H9 (cell line): ENCODE measurements around the gene PLXNA1. TPM values are rescaled to one million over a fixed set of nuclear protein-coding genes. Genes with fewer than 3 reads are reported as not detected.

Source experiments
- DNase-seq: peaks from one replicate; pipeline ENCODE4 v3.0.0-alpha.2; 2017
- H2AFZ ChIP-seq: one replicate; pipeline ENCODE4 v1.6.1; 2013; ENCODE audit warnings: mild to moderate bottlenecking, low read length, control low read depth, moderate library complexity
- H2AK5ac ChIP-seq: 2 replicates; pipeline ENCODE4 v1.6.1; 2013; ENCODE audit warnings: low read length, control low read depth, mixed read lengths; ENCODE audit not compliant: insufficient read length
- H2BK120ac ChIP-seq: one replicate; pipeline ENCODE4 v1.6.1; 2013; ENCODE audit warnings: low read depth, mild to moderate bottlenecking, low read length, control low read depth, inconsistent platforms; ENCODE audit not compliant: poor library complexity, severe bottlenecking
- H2BK12ac ChIP-seq: 2 replicates; pipeline ENCODE4 v1.6.1; 2013; ENCODE audit warnings: low read length, control low read depth, mixed read lengths, low read depth; ENCODE audit not compliant: insufficient read length
- H2BK15ac ChIP-seq: 2 replicates; pipeline ENCODE4 v1.6.1; 2013; ENCODE audit warnings: low read depth, low read length, control low read depth
- H2BK20ac ChIP-seq: one replicate; pipeline ENCODE4 v1.6.1; 2013; ENCODE audit warnings: low read depth, mild to moderate bottlenecking, low read length, control low read depth, inconsistent platforms; ENCODE audit not compliant: poor library complexity, severe bottlenecking
- H2BK5ac ChIP-seq: 2 replicates; pipeline ENCODE4 v1.6.1; 2013; ENCODE audit warnings: low read length, control low read depth, mixed read lengths; ENCODE audit not compliant: insufficient read length
- H3K14ac ChIP-seq: 2 replicates; pipeline ENCODE4 v1.6.1; 2013; ENCODE audit warnings: low read length, control low read depth; ENCODE audit not compliant: insufficient read depth
- H3K18ac ChIP-seq: 2 replicates; pipeline ENCODE4 v1.6.1; 2013; ENCODE audit warnings: low read depth, mild to moderate bottlenecking, mixed read lengths, low read length, control low read depth; ENCODE audit not compliant: insufficient read length
- H3K23ac ChIP-seq: 2 replicates; pipeline ENCODE4 v1.6.1; 2013; ENCODE audit warnings: low read length, control low read depth, mixed read lengths, low read depth; ENCODE audit not compliant: insufficient read length
- H3K23me2 ChIP-seq: 2 replicates; pipeline ENCODE4 v1.6.1; 2013; ENCODE audit warnings: low read depth, mild to moderate bottlenecking, mixed read lengths, low read length, control low read depth; ENCODE audit not compliant: insufficient read length, poor library complexity, severe bottlenecking
- H3K27ac ChIP-seq: 2 replicates; pipeline ENCODE4 v1.5.1; 2013; ENCODE audit warnings: low read length, control low read depth, mixed read lengths, low read depth; ENCODE audit not compliant: insufficient read length
- H3K27me3 ChIP-seq: 2 replicates; pipeline ENCODE4 v1.6.1; 2013; ENCODE audit warnings: low read length, control low read depth, inconsistent platforms; ENCODE audit not compliant: insufficient read depth
- H3K4ac ChIP-seq: 2 replicates; pipeline ENCODE4 v1.6.1; 2013; ENCODE audit warnings: low read depth, mild to moderate bottlenecking, control low read depth, inconsistent platforms, low read length, moderate library complexity
- H3K4me1 ChIP-seq: 2 replicates; pipeline ENCODE4 v1.6.1; 2013; ENCODE audit warnings: low read length, control low read depth, inconsistent platforms; ENCODE audit not compliant: insufficient read depth
- H3K4me2 ChIP-seq: 2 replicates; pipeline ENCODE4 v1.6.1; 2013; ENCODE audit warnings: low read length, control low read depth, mixed read lengths; ENCODE audit not compliant: insufficient read length, insufficient read depth
- H3K56ac ChIP-seq: 2 replicates; pipeline ENCODE4 v1.6.1; 2013; ENCODE audit warnings: low read depth, mild to moderate bottlenecking, mixed read lengths, low read length, control low read depth; ENCODE audit not compliant: insufficient read length
- H3K79me1 ChIP-seq: 2 replicates; pipeline ENCODE4 v1.6.1; 2013; ENCODE audit warnings: low read depth, mild to moderate bottlenecking, moderate library complexity, low read length, control low read depth, inconsistent platforms; ENCODE audit not compliant: insufficient read depth, poor library complexity, severe bottlenecking
- H3K79me2 ChIP-seq: 2 replicates; pipeline ENCODE4 v1.6.1; 2013; ENCODE audit warnings: low read length, control low read depth, inconsistent platforms; ENCODE audit not compliant: insufficient read depth
- H3K9ac ChIP-seq: 2 replicates; pipeline ENCODE4 v1.6.1; 2013; ENCODE audit warnings: low read length, control low read depth, mixed read lengths; ENCODE audit not compliant: insufficient read length; ENCODE audit errors: extremely low read depth
- H3K9me3 ChIP-seq: one replicate; pipeline ENCODE4 v1.6.1; 2013; ENCODE audit warnings: low read depth, low read length, inconsistent platforms; ENCODE audit not compliant: control insufficient read depth
- H3T11ph ChIP-seq: one replicate; pipeline ENCODE4 v1.6.1; 2013; ENCODE audit warnings: mild to moderate bottlenecking, low read length, control low read depth, inconsistent platforms
- H4K20me1 ChIP-seq: one replicate; pipeline ENCODE4 v1.6.1; 2013; ENCODE audit not compliant: control insufficient read depth, insufficient read length, insufficient read depth
- H4K5ac ChIP-seq: 2 replicates; pipeline ENCODE4 v1.6.1; 2013; ENCODE audit warnings: low read depth, mild to moderate bottlenecking, mixed read lengths, low read length, control low read depth; ENCODE audit not compliant: insufficient read length
- H4K8ac ChIP-seq: replicated peaks from 2 replicates; pipeline ENCODE4 v1.6.1; 2013; ENCODE audit warnings: low read length, control low read depth, mixed read lengths, low read depth; ENCODE audit not compliant: insufficient read length
- H4K91ac ChIP-seq: 2 replicates; pipeline ENCODE4 v1.6.1; 2013; ENCODE audit warnings: low read depth, mild to moderate bottlenecking, moderate library complexity, mixed read lengths, low read length, control low read depth; ENCODE audit not compliant: insufficient read length
- H3K27ac Mint-ChIP-seq, 3 experiments: 2 replicates in 2 of 3; 3 replicates in 1 of 3; pipeline ENCODE4 v1.8.0; 2020 to 2021; ENCODE audit warnings: mixed read lengths in 3 of 3, mild to moderate bottlenecking in 1 of 3, moderate library complexity in 1 of 3
- H3K27me3 Mint-ChIP-seq: 2 replicates; pipeline ENCODE4 v1.8.0; 2021; ENCODE audit warnings: low read depth, mild to moderate bottlenecking, moderate library complexity, mixed read lengths
- H3K36me3 Mint-ChIP-seq, 3 experiments: 2 replicates in 2 of 3; 3 replicates in 1 of 3; pipeline ENCODE4 v1.8.0; 2020 to 2021; ENCODE audit warnings: low read depth in 3 of 3, mixed read lengths in 3 of 3; ENCODE audit not compliant: insufficient read depth in 1 of 3
- H3K4me1 Mint-ChIP-seq, 2 experiments: 2 replicates each; pipeline ENCODE4 v1.8.0; 2020; ENCODE audit warnings: mixed read lengths in 2 of 2
- H3K4me3 Mint-ChIP-seq, 2 experiments: 2 replicates in 1 of 2; 3 replicates in 1 of 2; pipeline ENCODE4 v1.8.0; 2020 to 2021; ENCODE audit warnings: mild to moderate bottlenecking in 2 of 2, mixed read lengths in 2 of 2, moderate library complexity in 1 of 2
- H3K9me3 Mint-ChIP-seq, 2 experiments: 2 replicates in 1 of 2; 3 replicates in 1 of 2; pipeline ENCODE4 v1.8.0; 2020; ENCODE audit warnings: mild to moderate bottlenecking in 2 of 2, mixed read lengths in 2 of 2, moderate library complexity in 1 of 2
- CTCF ChIP-seq: fragments of 200-600 bp; sonication (generic); conservative IDR thresholded peaks from 3 replicates; pipeline ENCODE4 v1.8.0; 2021; ENCODE audit warnings: antibody characterized with exemption, mild to moderate bottlenecking
- WGBS: extraction: QIAGEN DNeasy Blood & Tissue Kit; methylation state at CpG from one replicate; pipeline ENCODE4 v1.1.7; 2013; ENCODE audit warnings: missing lambda C conversion rate, low lambda C conversion rate, mixed read lengths; ENCODE audit not compliant: insufficient read length; ENCODE audit errors: extremely low coverage; 5-methylcytosine and 5-hydroxymethylcytosine counted together
- total RNA-seq: library from RNA; stranded (reverse); gene quantifications from 2 replicates; pipeline ENCODE4 v1.2.1, GENCODE V29; 2021

PLXNA1 gene
- total RNA-seq, 1 experiment from 2014 or later: 42.1 TPM

- Histone ChIP-seq H3K9ac (no peak overlapping the region), H2BK20ac (no peak overlapping the region), H3K27me3 (no peaks in the 10 kb centered on the region), H2BK5ac (peak overlapping the region; percentile 7), H2BK120ac (no peak overlapping the region), H4K8ac (no peak overlapping the region), H3K4me2 (no peak overlapping the region), H4K20me1 (no peaks in the 10 kb centered on the region), H4K91ac (no peak overlapping the region), H2BK15ac (no peak overlapping the region), H3K4ac (no peak overlapping the region), H3K18ac (no peak overlapping the region), H3K14ac (no peak overlapping the region), H3K56ac (no peak overlapping the region), H3K23me2 (no peaks in the 10 kb centered on the region), H4K5ac (no peak overlapping the region), H3T11ph (no peak overlapping the region), H3K27ac (no peak overlapping the region), H2AFZ (no peak overlapping the region), H3K9me3 (no peaks in the 10 kb centered on the region), H3K79me2 (no peaks in the 10 kb centered on the region), H3K79me1 (no peaks in the 10 kb centered on the region), H2BK12ac (no peak overlapping the region), H2AK5ac (no peak overlapping the region), H3K23ac (peak overlapping the region; percentile 23), H3K4me1 (no peaks in the 10 kb centered on the region)
- WGBS: no CpG with 5 or more reads among the region's 7 CpGs
- TF ChIP-seq CTCF: no peak
- peaks cover 26 to 29% of the 10 kb centered on the region in 2 experiments for H3K4me1 Mint-ChIP-seq
- H3K4me3 Mint-ChIP-seq: no peak overlapping the region
- no peak overlapping the region; a peak in 1 of 7 replicates for H3K27ac Mint-ChIP-seq
- H3K36me3 Mint-ChIP-seq: no peaks in the 10 kb centered on the region; a peak in 1 of 7 replicates
- DNase-seq: no peak
- H3K9me3 Mint-ChIP-seq: no peaks in the 10 kb centered on the region
- H3K27me3 Mint-ChIP-seq: no peaks in the 10 kb centered on the region
Measured at GRCh38 chr3:126964261-126964660, 18.7 kb upstream of the PLXNA1 start.
